Activated CD4-positive, alpha-beta T cell treated with anti-CD3 and anti-CD28 coated beads for 36 hours (primary cell): ENCODE results near the gene RPGRIP1L. TPM values are rescaled to one million over a fixed set of nuclear protein-coding genes. Genes with fewer than 3 reads are reported as not detected.
A peak's percentile ranks its signal among the peaks of the same experiment; 100 is the strongest.

Source experiments
- ATAC-seq: fragments of 200-7000 bp; cut with Tn5 transposase; one replicate; pipeline ENCODE4 v1.10.0; 2021; ENCODE audit warnings: mild to moderate bottlenecking, moderate library complexity
- CTCF ChIA-PET: fragments of 350-600 bp; sonication (Branson Sonifier 250); formaldehyde crosslinking; loops from one replicate; lab custom pipeline; 2021; ENCODE audit warnings: antibody characterized with exemption; lab: Charles Lee
- POLR2A ChIA-PET: fragments of 350-600 bp; sonication (Branson Sonifier 250); formaldehyde crosslinking; loops from one replicate; lab custom pipeline; 2021; ENCODE audit warnings: antibody characterized with exemption, inconsistent platforms; lab: Charles Lee
- DNase-seq: peaks from one replicate; pipeline ENCODE4 v3.0.0-alpha.2; 2020
- H3K27ac Mint-ChIP-seq: one replicate; pipeline ENCODE4 v1.8.0; 2021; ENCODE audit warnings: mixed read lengths
- H3K27me3 Mint-ChIP-seq: one replicate; pipeline ENCODE4 v1.8.0; 2021; ENCODE audit warnings: mixed read lengths
- H3K36me3 Mint-ChIP-seq: one replicate; pipeline ENCODE4 v1.8.0; 2021; ENCODE audit warnings: low read depth, mixed read lengths
- H3K4me1 Mint-ChIP-seq: one replicate; pipeline ENCODE4 v1.8.0; 2021; ENCODE audit warnings: mixed read lengths
- H3K4me3 Mint-ChIP-seq: one replicate; pipeline ENCODE4 v1.8.0; 2021; ENCODE audit warnings: mild to moderate bottlenecking, moderate library complexity, mixed read lengths
- H3K9me3 Mint-ChIP-seq: one replicate; pipeline ENCODE4 v1.8.0; 2021; ENCODE audit warnings: low read depth, mixed read lengths
- intact Hi-C, 2 experiments: fragments of 100-400 bp; cut with DNase I in 1 of 2; cut with micrococcal nuclease in 1 of 2; formaldehyde crosslinking; loops; one replicate each; pipeline versions ENCODE4 v1.14.2 to v1.15.1; 2022 to 2024; cut with DNase I, micrococcal nuclease
- total RNA-seq, 2 experiments: library from RNA; stranded (reverse); gene quantifications; one replicate each; pipeline ENCODE4 v1.2.3, GENCODE V29; 2021

RPGRIP1L gene
- total RNA-seq = 10 to 100 TPM in 1 of 2 experiments, 1 to 10 TPM in 1; 7.8 to 10.2 TPM

GRCh38 chr16:53703590-53704444, at the start of gene RPGRIP1L, which contains the start of gene FTO:
Gene RPGRIP1L (minus strand): TSS chr16:53703859. CDS start chr16:53700723, 3,136 bp downstream.
Gene FTO (plus strand): TSS chr16:53704156.
- peak; percentile 99 for DNase-seq
- intact Hi-C loops = loop anchor here (1.0 to 10.0 kb wide), 12 partner anchors 39 to 1225 kb away; partner anchors contain the start of genes AKTIP (in 2 of the 2), CHD9 (in 1 of the 2), CHD9NB (in 1 of the 2) and RBL2 (in 1 of the 2)
- POLR2A ChIA-PET = interaction anchor here (1.3 kb wide), 1 partner anchor 39 kb away, joined by 3 read pairs; no protein-coding TSS in a partner anchor
- peak within 1 kb of the TSS; percentile 97 for H3K27ac Mint-ChIP-seq
- CTCF ChIA-PET = interaction anchor here (0.7 to 1.8 kb wide), 10 partner anchors 8 to 219 kb away, joined by 3 to 6 read pairs (median 3); no protein-coding TSS in a partner anchor
- H3K4me1 Mint-ChIP-seq = peaks cover 35% of the 10 kb centered on the region
- H3K36me3 Mint-ChIP-seq = peaks cover 11% of the 10 kb centered on the region
- H3K4me3 Mint-ChIP-seq = peak within 1 kb of the TSS; percentile 96
- peak; percentile 98 for ATAC-seq
- H3K27me3 Mint-ChIP-seq = no peaks in the 10 kb centered on the region
- H3K9me3 Mint-ChIP-seq = peaks cover 1% of the 10 kb centered on the region

GRCh38 chr16:53753431-53753830, 49.8 kb upstream of the RPGRIP1L start:
- ChIA-PET POLR2A (no interaction called here), CTCF (interaction anchor here (0.9 kb wide), 1 partner anchor 9 kb away, joined by 4 read pairs; no protein-coding TSS in a partner anchor)
- Mint-ChIP-seq H3K27me3 (no peaks in the 10 kb centered on the region), H3K27ac (no peak overlapping the region), H3K4me3 (no peak overlapping the region), H3K9me3 (no peaks in the 10 kb centered on the region), H3K4me1 (peaks cover 4% of the 10 kb centered on the region), H3K36me3 (peaks cover under 1% of the 10 kb centered on the region)
- DNase-seq = no peak
- intact Hi-C loops = no loop called here
- ATAC-seq = no peak

DNA sequence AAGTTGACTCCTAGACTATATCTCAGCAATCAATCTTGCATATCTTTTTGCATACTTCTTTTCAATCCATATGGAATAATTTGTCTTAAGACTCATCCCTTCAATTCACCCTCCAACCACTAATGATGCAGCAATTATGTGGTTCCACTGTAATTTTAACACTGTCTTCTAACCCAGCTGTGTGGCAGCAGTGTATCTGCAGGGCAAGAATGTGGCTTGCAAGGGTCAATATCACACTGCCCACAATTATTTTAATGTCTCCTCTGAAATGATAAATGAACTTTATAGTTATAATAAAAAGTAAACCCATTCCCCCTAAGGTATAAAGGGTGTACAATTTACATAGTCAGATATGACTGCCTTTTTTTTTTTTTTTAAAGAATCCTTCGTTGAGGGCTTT, 48.9 kb upstream of the RPGRIP1L start:
- H3K27me3 Mint-ChIP-seq = no peaks in the 10 kb centered on the region
- intact Hi-C loops = no loop called here
- CTCF ChIA-PET = no interaction called here
- peaks cover 4% of the 10 kb centered on the region for H3K4me1 Mint-ChIP-seq
- no peak overlapping the region for H3K27ac Mint-ChIP-seq
- POLR2A ChIA-PET = no interaction called here
- peaks cover 2% of the 10 kb centered on the region for H3K9me3 Mint-ChIP-seq
- DNase-seq (no peak), ATAC-seq (no peak)
- peaks cover 4% of the 10 kb centered on the region for H3K36me3 Mint-ChIP-seq
- H3K4me3 Mint-ChIP-seq = no peak overlapping the region

DNA sequence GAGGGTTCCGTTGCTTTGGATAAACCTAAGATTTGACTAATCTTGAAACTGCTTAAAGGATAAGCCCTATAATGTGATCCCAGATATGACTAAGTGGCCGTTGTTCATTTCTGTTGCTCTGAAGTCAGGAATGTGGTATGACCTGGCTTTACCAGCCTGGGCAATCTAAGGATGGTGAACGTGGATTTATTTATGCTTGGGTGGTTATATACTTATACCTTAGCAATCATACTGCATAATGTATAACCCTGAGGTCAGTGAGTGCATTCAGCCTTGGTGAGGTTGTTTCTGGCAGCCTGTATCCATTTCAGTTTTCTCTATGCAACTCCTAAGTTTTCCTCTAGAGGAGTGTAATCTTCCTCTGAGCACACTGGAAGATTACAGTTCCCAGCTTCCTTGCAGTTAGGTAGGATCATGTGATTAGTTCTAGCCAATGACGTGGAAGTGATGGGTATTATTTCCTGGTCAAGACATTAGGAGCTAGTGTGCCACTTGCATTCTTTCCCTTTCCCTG, 42.2 kb upstream of the RPGRIP1L start:
- peaks cover 4% of the 10 kb centered on the region for H3K9me3 Mint-ChIP-seq
- POLR2A ChIA-PET = no interaction called here
- H3K27ac Mint-ChIP-seq = peak overlapping the region; percentile 1
- no peaks in the 10 kb centered on the region for H3K27me3 Mint-ChIP-seq
- no peak for DNase-seq
- no peak overlapping the region for H3K4me3 Mint-ChIP-seq
- CTCF ChIA-PET = no interaction called here
- intact Hi-C loops = loop anchor here (1.0 to 2.0 kb wide), 2 partner anchors 22 to 211 kb away; no protein-coding TSS in a partner anchor
- peaks cover 9% of the 10 kb centered on the region for H3K36me3 Mint-ChIP-seq
- peaks cover 25% of the 10 kb centered on the region for H3K4me1 Mint-ChIP-seq
- peak; percentile 64 for ATAC-seq

- intact Hi-C loops = loop anchor here (1.0 to 2.0 kb wide), 2 partner anchors 23 to 210 kb away; no protein-coding TSS in a partner anchor
- peak overlapping the region; percentile 1 for H3K27ac Mint-ChIP-seq
- POLR2A ChIA-PET = interaction anchor here (0.6 kb wide), 2 partner anchors 17 to 44 kb away, joined by 6 to 7 read pairs; no protein-coding TSS in a partner anchor
- H3K4me3 Mint-ChIP-seq = no peak overlapping the region
- CTCF ChIA-PET = interaction anchor here (0.8 to 1.7 kb wide), 6 partner anchors 9 to 1512 kb away, joined by 3 to 5 read pairs (median 4); no protein-coding TSS in a partner anchor
- H3K27me3 Mint-ChIP-seq = no peaks in the 10 kb centered on the region
- peaks cover 9% of the 10 kb centered on the region for H3K36me3 Mint-ChIP-seq
- peaks cover 25% of the 10 kb centered on the region for H3K4me1 Mint-ChIP-seq
- ATAC-seq (no peak), DNase-seq (no peak)
- peaks cover 4% of the 10 kb centered on the region for H3K9me3 Mint-ChIP-seq
Observed at GRCh38 chr16:53745086-53745485, 41.4 kb upstream of the RPGRIP1L start.

DNA sequence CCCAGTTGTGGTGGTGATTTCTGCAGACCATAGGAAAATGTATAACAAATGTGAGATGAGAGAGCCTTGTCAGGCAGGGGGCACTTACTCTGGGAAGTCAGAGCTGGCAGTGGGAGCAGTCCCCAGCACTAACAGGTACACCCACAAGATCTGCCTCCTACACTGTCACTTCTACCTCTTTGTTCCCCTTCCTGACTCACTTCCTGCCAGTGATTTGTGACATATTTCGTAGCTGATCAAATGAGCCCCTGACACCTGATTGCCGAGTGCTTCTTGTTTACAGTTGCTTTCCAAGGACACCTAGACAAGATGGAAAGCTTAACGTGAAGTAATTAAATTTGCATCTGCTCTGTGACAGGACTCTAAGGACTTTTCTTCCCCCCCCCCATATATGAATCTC, 40.8 kb upstream of the RPGRIP1L start:
- POLR2A ChIA-PET = interaction anchor here (0.6 kb wide), 2 partner anchors 45 to 86 kb away, joined by 3 to 7 read pairs; no protein-coding TSS in a partner anchor
- ATAC-seq (peak; percentile 90), DNase-seq (peak; percentile 44)
- CTCF ChIA-PET = interaction anchor here (0.7 to 1.7 kb wide), 9 partner anchors 9 to 1513 kb away, joined by 3 to 8 read pairs (median 4); no protein-coding TSS in a partner anchor
- Mint-ChIP-seq H3K36me3 (peaks cover 9% of the 10 kb centered on the region), H3K4me3 (no peak overlapping the region), H3K27me3 (no peaks in the 10 kb centered on the region), H3K4me1 (peaks cover 25% of the 10 kb centered on the region), H3K9me3 (peaks cover 4% of the 10 kb centered on the region), H3K27ac (peak overlapping the region; percentile 43)
- intact Hi-C loops = loop anchor here in 1 of 2 experiments (2.0 kb wide), 1 partner anchor 210 kb away; no protein-coding TSS in a partner anchor

DNA sequence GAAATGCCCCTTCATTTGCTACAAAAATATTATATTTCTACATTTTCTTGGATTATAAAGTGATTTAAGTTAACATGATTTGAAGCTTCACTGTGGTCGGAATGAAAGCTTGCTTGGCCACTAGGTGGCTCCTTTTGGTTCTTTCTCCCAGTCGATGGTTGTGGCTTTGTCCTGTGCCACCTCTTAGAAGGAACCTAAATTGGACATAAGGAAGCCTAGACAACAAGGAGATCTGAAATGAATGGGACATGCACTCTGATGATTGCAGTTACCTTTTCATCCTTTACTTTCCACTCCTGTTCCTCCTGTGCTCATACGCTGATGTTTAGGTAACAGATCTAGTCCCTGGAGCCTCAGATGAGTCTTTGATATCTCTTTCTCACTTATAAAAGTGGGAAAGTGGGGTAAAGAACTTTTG, 39.5 kb upstream of the RPGRIP1L start:
- ATAC-seq = no peak
- CTCF ChIA-PET = interaction anchor here (0.6 to 1.9 kb wide), 14 partner anchors 9 to 1044 kb away, joined by 3 to 14 read pairs (median 4); partner anchors contain the start of genes FTO and RPGRIP1L
- intact Hi-C loops = loop anchor here in 1 of 2 experiments (2.0 kb wide), 1 partner anchor 38 kb away; the partner anchor contains the start of gene FTO
- Mint-ChIP-seq H3K27ac (no peak overlapping the region), H3K4me3 (no peak overlapping the region), H3K9me3 (peaks cover 4% of the 10 kb centered on the region), H3K4me1 (peaks cover 25% of the 10 kb centered on the region), H3K36me3 (peaks cover 9% of the 10 kb centered on the region), H3K27me3 (no peaks in the 10 kb centered on the region)
- DNase-seq = peak; percentile 48
- POLR2A ChIA-PET = no interaction called here

- Mint-ChIP-seq H3K27ac (no peak overlapping the region), H3K4me1 (peaks cover 28% of the 10 kb centered on the region), H3K27me3 (no peaks in the 10 kb centered on the region), H3K4me3 (no peak overlapping the region), H3K9me3 (no peaks in the 10 kb centered on the region), H3K36me3 (no peaks in the 10 kb centered on the region)
- CTCF ChIA-PET = interaction anchor here (0.7 to 1.8 kb wide), 3 partner anchors 13 to 71 kb away, joined by 3 to 5 read pairs (median 4); no protein-coding TSS in a partner anchor
- POLR2A ChIA-PET = no interaction called here
- no peak for ATAC-seq
- intact Hi-C loops = no loop called here
- no peak for DNase-seq
Observed at GRCh38 chr16:53741546-53741945, 37.9 kb upstream of the RPGRIP1L start.

- Mint-ChIP-seq H3K36me3 (no peaks in the 10 kb centered on the region), H3K4me1 (peaks cover 29% of the 10 kb centered on the region), H3K4me3 (no peak overlapping the region), H3K27ac (no peak overlapping the region), H3K27me3 (no peaks in the 10 kb centered on the region), H3K9me3 (no peaks in the 10 kb centered on the region)
- ChIA-PET CTCF (interaction anchor here (0.6 to 1.8 kb wide), 3 partner anchors 14 to 37 kb away, joined by 3 to 5 read pairs (median 3); partner anchors contain the start of genes FTO and RPGRIP1L), POLR2A (no interaction called here)
- ATAC-seq = no peak
- DNase-seq = no peak
- intact Hi-C loops = no loop called here
Observed at GRCh38 chr16:53740933-53741531, 37.4 kb upstream of the RPGRIP1L start.

DNA sequence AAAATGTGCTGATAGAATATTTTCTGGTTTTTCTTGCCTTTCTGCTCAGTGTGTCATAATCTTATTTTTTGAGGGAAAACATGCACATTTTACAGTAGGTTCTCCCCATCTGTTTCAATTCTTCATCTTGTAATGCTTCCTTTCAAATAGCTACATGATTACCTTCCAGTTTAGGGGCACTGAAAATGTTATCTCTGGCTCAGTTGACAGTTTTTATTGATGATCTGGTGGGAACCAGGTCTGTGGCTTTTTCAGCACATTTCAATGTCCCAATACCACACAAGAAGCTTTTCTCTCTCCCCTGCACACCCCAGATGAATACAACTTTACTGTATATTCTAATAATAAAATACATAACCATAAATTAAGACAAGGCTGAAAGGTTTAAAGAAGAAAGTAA, 36.8 kb upstream of the RPGRIP1L start:
- intact Hi-C loops = no loop called here
- Mint-ChIP-seq H3K36me3 (no peaks in the 10 kb centered on the region), H3K27ac (no peak overlapping the region), H3K27me3 (no peaks in the 10 kb centered on the region), H3K4me1 (peaks cover 25% of the 10 kb centered on the region), H3K4me3 (no peak overlapping the region), H3K9me3 (no peaks in the 10 kb centered on the region)
- ChIA-PET POLR2A (no interaction called here), CTCF (interaction anchor here (0.6 kb wide), 1 partner anchor 37 kb away, joined by 3 read pairs; the partner anchor contains the start of genes FTO and RPGRIP1L)
- DNase-seq (no peak), ATAC-seq (no peak)
